Erythroblast (primary cell): ENCODE data around the gene LAMP1.

ENCODE experiments used
- GATA1 ChIP-seq: IDR thresholded peaks from 2 replicates; pipeline ENCODE4 v1.6.1; 2011; ENCODE audit warnings: low read depth, mild to moderate bottlenecking, control low read depth, low read length, moderate library complexity
- POLR2A ChIP-seq: IDR thresholded peaks from 2 replicates; pipeline ENCODE4 v1.6.1; 2011; ENCODE audit warnings: mild to moderate bottlenecking, low read length

DNA sequence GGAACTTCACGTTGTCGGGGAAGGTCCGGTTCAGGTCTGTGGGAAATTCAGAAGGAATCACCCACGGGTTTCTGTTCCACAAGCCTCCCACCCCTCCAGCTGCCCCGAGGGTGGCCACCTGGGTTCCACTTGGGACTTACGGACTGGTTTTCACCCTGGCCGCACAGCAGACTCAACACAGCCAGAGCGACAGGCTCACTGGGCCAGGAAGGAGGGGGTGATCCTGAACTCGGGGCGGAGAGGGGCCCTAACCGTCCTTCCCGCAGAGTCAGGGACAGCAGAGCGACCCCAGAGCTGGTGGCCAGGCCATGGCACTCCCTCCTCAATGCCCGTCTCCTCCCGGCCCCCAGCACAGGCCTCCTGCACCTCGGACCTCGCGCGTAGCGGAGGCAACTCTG is 53.9 kb downstream of the LAMP1 start:
- TF ChIP-seq POLR2A, result no peak
- TF ChIP-seq GATA1, result no peak
